ENCODE data around the gene OCA2. TPM values are rescaled to one million over a fixed set of nuclear protein-coding genes. Genes with fewer than 3 reads are reported as not detected.

The OCA2 gene
- total and polyA plus RNA-seq, 4 experiments from 2014 or later = not detected

DNA sequence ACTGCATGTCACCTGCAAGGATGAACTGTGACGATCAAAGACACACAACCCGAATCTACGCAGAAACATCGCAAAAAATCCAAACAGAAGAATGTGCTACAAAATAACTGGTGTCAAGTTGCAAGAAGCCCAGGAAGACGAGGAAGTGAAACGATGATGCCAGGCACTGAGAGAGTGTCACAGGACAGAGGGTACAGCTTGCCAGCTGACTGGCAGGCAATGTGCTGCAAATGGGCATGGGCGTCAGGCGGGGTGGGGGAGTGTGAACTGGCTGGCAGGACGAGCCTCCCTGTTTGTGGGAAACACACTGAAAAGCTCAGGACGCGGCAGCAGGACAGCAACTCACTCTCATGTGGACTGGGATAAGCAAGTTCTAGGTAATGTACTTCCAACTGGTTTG lies 28.9 kb upstream of the OCA2 start:
- Mint-ChIP-seq H3K4me3 (no peak overlapping the region), H3K4me1 (peaks cover 4 to 31% (median 5%) of the 10 kb centered on the region in 4 donors), H3K27me3 (no peaks in the 10 kb centered on the region), H3K27ac (peak overlapping the region in 2 of 7 donors; percentile 4 to 83), H3K9me3 (no peaks in the 10 kb centered on the region), H3K36me3 (peaks cover 33 to 47% of the 10 kb centered on the region in 2 donors)
- no peaks in the 10 kb centered on the region for H3K27me3 ChIP-seq (ENCODE audit: insufficient read depth, low read length)
- peaks cover 5% of the 10 kb centered on the region for H3K36me3 ChIP-seq (ENCODE audit: insufficient read depth, low read length)
- no peak overlapping the region for H3K27ac ChIP-seq (ENCODE audit: low read depth, low read length)
- intact Hi-C loops (cut with micrococcal nuclease) = no loop called here
- ChIA-PET POLR2A (ENCODE audit: partially characterized antibody) (interaction anchor here (0.6 to 5.1 kb wide), 2 partner anchors 9 to 810 kb away, joined by 3 to 29 read pairs; no protein-coding TSS in a partner anchor), CTCF (ENCODE audit: partially characterized antibody) (interaction anchor here (0.7 to 5.3 kb wide), 5 partner anchors 10 to 80 kb away, joined by 3 to 37 read pairs (median 31); no protein-coding TSS in a partner anchor)
- DNase-seq = no peak
- no peaks in the 10 kb centered on the region for H3K4me1 ChIP-seq (ENCODE audit: insufficient read depth, low read length)
- H3K4me3 ChIP-seq (ENCODE audit: low read length in 2 of 2) = no peak overlapping the region
- no peaks in the 10 kb centered on the region for H3K9me3 ChIP-seq (ENCODE audit: control insufficient read depth in 1 of 2, low read length in 2 of 2)

DNA sequence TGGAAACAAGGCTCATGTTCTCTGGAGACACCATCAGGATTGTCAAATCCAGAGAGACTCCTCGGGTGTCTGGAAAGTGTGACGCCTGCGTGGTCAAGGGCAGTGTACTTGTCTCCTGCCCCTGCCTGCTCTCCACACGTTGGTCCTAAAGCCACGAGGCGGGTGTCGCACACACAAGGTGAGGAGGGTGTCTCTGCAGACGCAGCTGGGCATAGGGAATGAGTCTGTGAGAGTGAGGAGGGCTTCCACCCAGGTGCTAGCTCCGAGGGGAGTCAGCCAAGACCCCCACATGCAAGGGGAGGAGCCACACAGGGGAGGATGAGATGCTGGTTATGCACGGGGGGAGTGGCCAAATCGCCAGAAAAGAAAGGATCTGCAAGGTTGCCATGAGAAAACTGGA lies 27.9 kb upstream of the OCA2 start:
- POLR2A ChIA-PET (ENCODE audit: partially characterized antibody) = interaction anchor here (1.6 to 5.1 kb wide), 2 partner anchors 10 to 80 kb away, joined by 3 to 29 read pairs; no protein-coding TSS in a partner anchor
- DNase-seq = no peak
- no peak overlapping the region for H3K4me3 ChIP-seq (ENCODE audit: low read length in 2 of 2)
- Mint-ChIP-seq H3K27ac (peak overlapping the region in 1 of 7 donors; percentile 17), H3K27me3 (no peaks in the 10 kb centered on the region), H3K4me1 (peaks cover 2 to 21% (median 5%) of the 10 kb centered on the region in 4 donors), H3K4me3 (no peak overlapping the region), H3K36me3 (peaks cover 33 to 43% of the 10 kb centered on the region in 2 donors), H3K9me3 (no peaks in the 10 kb centered on the region)
- H3K27me3 ChIP-seq (ENCODE audit: insufficient read depth, low read length) = no peaks in the 10 kb centered on the region
- H3K36me3 ChIP-seq (ENCODE audit: insufficient read depth, low read length) = peaks cover 5% of the 10 kb centered on the region
- H3K27ac ChIP-seq (ENCODE audit: low read depth, low read length) = no peak overlapping the region
- H3K9me3 ChIP-seq (ENCODE audit: control insufficient read depth in 1 of 2, low read length in 2 of 2) = no peaks in the 10 kb centered on the region
- CTCF ChIA-PET (ENCODE audit: partially characterized antibody) = interaction anchor here (1.3 to 7.0 kb wide), 18 partner anchors 9 to 89 kb away, joined by 4 to 68 read pairs (median 12); partner anchors contain the start of gene OCA2
- intact Hi-C loops (cut with micrococcal nuclease) = no loop called here
- H3K4me1 ChIP-seq (ENCODE audit: insufficient read depth, low read length) = no peaks in the 10 kb centered on the region

DNA sequence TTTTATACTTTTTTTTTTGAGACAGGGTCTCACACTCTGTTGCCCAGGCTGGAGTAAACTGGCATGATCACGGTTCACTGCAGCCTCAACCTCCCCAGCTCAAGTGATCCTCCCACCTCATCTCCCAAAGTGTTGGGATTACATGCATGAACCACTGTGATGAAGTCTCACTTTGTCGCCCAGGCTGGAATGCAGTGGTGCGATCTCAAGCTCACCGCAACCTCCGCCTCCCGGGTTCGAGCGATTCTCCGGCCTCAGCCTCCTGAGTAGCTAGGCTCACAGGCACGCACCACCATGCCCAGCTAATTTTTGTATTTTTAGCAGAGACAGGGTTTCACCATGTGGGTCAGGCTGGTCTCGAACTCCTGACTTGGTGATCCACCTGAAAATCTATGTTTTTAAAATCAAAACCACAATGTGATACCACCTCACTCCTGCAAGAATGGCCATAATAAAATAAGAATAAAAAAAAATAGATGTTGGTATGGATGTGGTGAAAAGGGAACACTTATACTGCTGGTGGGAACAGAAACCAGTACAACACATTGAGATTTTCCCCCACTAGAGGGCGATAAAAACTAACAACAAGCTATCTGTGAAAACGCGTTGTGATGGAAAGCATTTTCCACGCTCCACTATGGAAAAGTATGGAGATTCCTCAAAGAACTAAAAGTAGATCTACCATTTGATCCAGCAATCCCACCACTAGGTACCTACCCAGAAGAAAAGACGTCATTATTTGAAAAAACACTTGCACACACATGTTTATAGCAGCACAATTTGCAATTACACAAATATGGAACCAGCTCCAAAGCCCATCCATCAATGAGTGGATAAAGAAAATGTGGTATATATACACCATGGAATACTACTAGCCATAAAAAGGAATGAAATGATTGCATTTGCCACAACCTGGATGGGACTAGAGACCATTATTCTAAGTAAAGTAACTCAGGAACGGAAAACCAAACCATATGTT lies 26.8 kb upstream of the OCA2 start:
- POLR2A ChIA-PET (ENCODE audit: partially characterized antibody) = interaction anchor here (1.0 to 5.1 kb wide), 4 partner anchors 11 to 81 kb away, joined by 3 to 29 read pairs (median 4); no protein-coding TSS in a partner anchor

DNA sequence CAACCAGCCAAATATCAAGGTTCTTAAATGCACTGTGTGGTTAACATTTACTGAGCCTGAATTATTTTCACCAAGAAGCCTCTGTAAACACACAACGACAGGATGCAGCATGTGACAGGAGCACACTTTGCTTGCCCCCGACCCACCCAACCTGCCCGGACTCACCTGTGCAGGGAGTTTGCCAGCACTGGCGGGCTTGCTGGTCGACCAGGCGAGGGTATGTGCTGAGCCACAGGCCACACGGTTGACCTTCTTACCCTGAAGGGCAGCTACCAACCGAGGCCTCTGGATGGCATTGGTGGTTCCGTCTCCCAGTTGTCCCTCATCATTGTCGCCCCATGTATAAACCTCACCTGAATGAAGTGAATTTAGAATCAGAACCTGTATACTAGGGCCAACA lies 25.7 kb upstream of the OCA2 start:
- H3K36me3 ChIP-seq (ENCODE audit: insufficient read depth, low read length) = peaks cover 9% of the 10 kb centered on the region
- intact Hi-C loops (cut with micrococcal nuclease) = no loop called here
- no peaks in the 10 kb centered on the region for H3K27me3 Mint-ChIP-seq
- ChIA-PET CTCF (ENCODE audit: partially characterized antibody) (interaction anchor here (0.9 to 7.0 kb wide), 12 partner anchors 13 to 83 kb away, joined by 3 to 68 read pairs (median 12); partner anchors contain the start of gene OCA2), POLR2A (ENCODE audit: partially characterized antibody) (interaction anchor here (5.1 kb wide), 1 partner anchor 12 kb away, joined by 29 read pairs; no protein-coding TSS in a partner anchor)
- H3K27me3 ChIP-seq (ENCODE audit: insufficient read depth, low read length) = no peaks in the 10 kb centered on the region
- H3K27ac Mint-ChIP-seq = no peak overlapping the region
- peaks cover 36 to 49% of the 10 kb centered on the region in 2 donors for H3K36me3 Mint-ChIP-seq
- no peak for DNase-seq
- no peak overlapping the region for H3K4me3 ChIP-seq (ENCODE audit: low read length in 2 of 2)
- no peak overlapping the region for H3K4me3 Mint-ChIP-seq
- no peaks in the 10 kb centered on the region for H3K9me3 Mint-ChIP-seq
- H3K4me1 Mint-ChIP-seq = peaks cover 2 to 22% (median 5%) of the 10 kb centered on the region in 4 donors
- no peaks in the 10 kb centered on the region for H3K4me1 ChIP-seq (ENCODE audit: insufficient read depth, low read length)
- H3K27ac ChIP-seq (ENCODE audit: low read depth, low read length) = no peak overlapping the region
- no peaks in the 10 kb centered on the region for H3K9me3 ChIP-seq (ENCODE audit: control insufficient read depth in 1 of 2, low read length in 2 of 2)

More for the DNA sequence above, 26.8 kb upstream of the OCA2 start:
- peaks cover 10% of the 10 kb centered on the region for H3K36me3 ChIP-seq (ENCODE audit: insufficient read depth, low read length)
- intact Hi-C loops (cut with micrococcal nuclease) = no loop called here
- Mint-ChIP-seq H3K27ac (no peak overlapping the region), H3K9me3 (no peaks in the 10 kb centered on the region), H3K36me3 (peaks cover 30 to 45% of the 10 kb centered on the region in 2 donors), H3K4me1 (peaks cover 2 to 25% (median 5%) of the 10 kb centered on the region in 4 donors), H3K4me3 (peak overlapping the region in 1 of 8 donors; percentile 46), H3K27me3 (no peaks in the 10 kb centered on the region)
- no peaks in the 10 kb centered on the region for H3K4me1 ChIP-seq (ENCODE audit: insufficient read depth, low read length)
- H3K27me3 ChIP-seq (ENCODE audit: insufficient read depth, low read length) = no peaks in the 10 kb centered on the region
- DNase-seq = peak in 4 of 5 donors; percentile 30 to 57 (median 44)
- no peaks in the 10 kb centered on the region for H3K9me3 ChIP-seq (ENCODE audit: control insufficient read depth in 1 of 2, low read length in 2 of 2)
- CTCF ChIA-PET (ENCODE audit: partially characterized antibody) = interaction anchor here (0.6 to 7.0 kb wide), 34 partner anchors 10 to 119 kb away, joined by 3 to 68 read pairs (median 6); partner anchors contain the start of gene OCA2
- H3K4me3 ChIP-seq (ENCODE audit: low read length in 2 of 2) = no peak overlapping the region
- no peak overlapping the region for H3K27ac ChIP-seq (ENCODE audit: low read depth, low read length)

DNA sequence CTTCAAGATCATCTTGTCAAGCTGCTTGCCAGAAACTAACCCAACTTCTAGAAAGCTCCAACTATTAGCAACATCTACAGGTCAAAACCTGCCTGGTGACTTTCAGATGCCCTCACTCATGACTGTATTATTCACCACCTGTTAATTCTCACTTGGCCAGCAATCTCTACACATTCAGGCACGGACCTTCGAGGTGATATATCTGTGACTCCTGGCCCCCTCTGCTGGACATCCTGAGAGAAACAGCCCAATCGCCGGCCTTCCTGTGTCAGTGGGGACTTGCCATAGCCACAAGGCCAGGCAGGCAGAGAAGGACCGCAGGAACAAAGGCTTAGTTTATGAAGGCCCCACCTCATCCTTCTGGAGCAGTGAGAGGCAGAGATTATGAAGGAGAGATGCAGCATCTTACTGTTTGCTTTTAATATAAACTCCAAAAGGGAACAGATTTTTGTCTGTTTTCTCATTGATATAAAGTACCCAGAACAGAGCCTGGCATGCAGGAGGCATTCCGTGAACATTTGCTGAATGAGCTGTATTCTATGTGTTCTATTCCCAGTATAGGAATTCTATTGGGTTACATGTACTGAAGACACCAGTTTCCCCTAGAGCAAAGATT lies 24.4 kb upstream of the OCA2 start:
- peaks cover 2 to 14% (median 5%) of the 10 kb centered on the region in 4 donors for H3K4me1 Mint-ChIP-seq
- peaks cover 32 to 50% of the 10 kb centered on the region in 2 donors for H3K36me3 Mint-ChIP-seq
- intact Hi-C loops (cut with micrococcal nuclease) = loop anchor here (1.0 kb wide), 1 partner anchor 37 kb away; no protein-coding TSS in a partner anchor
- H3K4me3 ChIP-seq (ENCODE audit: low read length in 2 of 2) = no peak overlapping the region
- no peaks in the 10 kb centered on the region for H3K9me3 ChIP-seq (ENCODE audit: control insufficient read depth in 1 of 2, low read length in 2 of 2)
- peak in 3 of 5 donors; percentile 20 to 39 (median 21) for DNase-seq
- no peaks in the 10 kb centered on the region for H3K9me3 Mint-ChIP-seq
- no peaks in the 10 kb centered on the region for H3K27me3 Mint-ChIP-seq
- POLR2A ChIA-PET (ENCODE audit: partially characterized antibody) = interaction anchor here (1.8 to 5.1 kb wide), 2 partner anchors 13 to 27 kb away, joined by 7 to 29 read pairs; no protein-coding TSS in a partner anchor
- no peak overlapping the region for H3K4me3 Mint-ChIP-seq
- no peaks in the 10 kb centered on the region for H3K4me1 ChIP-seq (ENCODE audit: insufficient read depth, low read length)
- CTCF ChIA-PET (ENCODE audit: partially characterized antibody) = interaction anchor here (0.6 to 7.0 kb wide), 19 partner anchors 9 to 137 kb away, joined by 3 to 68 read pairs (median 5); partner anchors contain the start of gene OCA2
- H3K27me3 ChIP-seq (ENCODE audit: insufficient read depth, low read length) = no peaks in the 10 kb centered on the region
- peak overlapping the region in 1 of 7 donors; percentile 88 for H3K27ac Mint-ChIP-seq
- no peak overlapping the region for H3K27ac ChIP-seq (ENCODE audit: low read depth, low read length)
- peaks cover 9% of the 10 kb centered on the region for H3K36me3 ChIP-seq (ENCODE audit: insufficient read depth, low read length)

DNA sequence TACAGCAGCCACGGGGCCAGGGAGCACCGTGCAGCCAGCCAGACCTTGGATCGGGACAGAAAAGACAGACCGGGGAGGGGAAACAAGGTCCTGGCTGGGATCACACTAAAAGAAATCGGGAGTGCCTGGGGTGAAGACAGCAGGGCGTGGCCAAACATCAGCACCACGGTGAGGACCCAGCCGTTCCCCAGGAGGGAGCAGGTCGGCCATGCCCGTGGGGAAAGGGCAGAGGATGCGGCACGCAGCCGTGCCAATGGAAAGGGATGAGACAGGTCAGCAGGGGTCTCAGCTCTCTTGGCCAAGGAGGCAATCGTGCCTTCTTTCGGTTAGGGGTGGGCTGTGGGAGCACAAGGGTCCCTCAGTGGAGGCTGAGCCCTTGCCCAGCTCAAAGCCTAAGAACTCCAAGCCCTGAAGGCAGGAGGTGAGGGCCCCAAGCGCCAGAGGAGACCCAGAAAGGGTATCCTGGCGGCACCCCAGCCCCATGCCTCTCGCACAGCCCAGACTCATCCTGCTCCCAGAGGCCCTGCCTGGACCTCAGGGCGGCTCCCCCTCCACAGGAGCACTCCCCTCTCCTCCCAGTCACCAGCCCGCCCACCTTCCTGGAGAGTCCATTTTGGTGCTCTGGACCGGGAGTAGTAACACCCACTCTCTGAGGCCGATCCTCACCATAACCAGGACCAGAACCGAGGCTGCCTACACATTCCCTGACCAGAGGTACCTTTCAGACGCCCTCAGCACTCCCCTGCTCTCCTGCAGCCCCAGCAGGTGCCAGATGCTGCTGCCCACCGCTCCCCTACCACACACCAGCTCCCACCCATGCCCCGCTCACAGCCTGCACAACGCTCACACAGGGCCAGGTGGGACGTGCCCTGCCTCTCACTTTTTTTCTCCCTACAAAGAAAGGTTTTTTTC lies 23.2 kb upstream of the OCA2 start:
- ChIA-PET CTCF (ENCODE audit: partially characterized antibody) (interaction anchor here (1.5 to 7.0 kb wide), 7 partner anchors 13 to 82 kb away, joined by 4 to 68 read pairs (median 13); partner anchors contain the start of gene OCA2), POLR2A (ENCODE audit: partially characterized antibody) (no interaction called here)
- Mint-ChIP-seq H3K4me3 (no peak overlapping the region), H3K27ac (no peak overlapping the region), H3K36me3 (peaks cover 37 to 51% of the 10 kb centered on the region in 2 donors), H3K4me1 (peaks cover 2 to 14% (median 5%) of the 10 kb centered on the region in 4 donors), H3K9me3 (peaks cover 0 to 1% (median 0%) of the 10 kb centered on the region in 8 donors), H3K27me3 (no peaks in the 10 kb centered on the region)
- intact Hi-C loops (cut with micrococcal nuclease) = no loop called here
- peaks cover 13% of the 10 kb centered on the region for H3K36me3 ChIP-seq (ENCODE audit: insufficient read depth, low read length)
- DNase-seq = no peak
- no peaks in the 10 kb centered on the region for H3K9me3 ChIP-seq (ENCODE audit: control insufficient read depth in 1 of 2, low read length in 2 of 2)
- H3K4me1 ChIP-seq (ENCODE audit: insufficient read depth, low read length) = no peaks in the 10 kb centered on the region
- H3K27ac ChIP-seq (ENCODE audit: low read depth, low read length) = no peak overlapping the region
- no peaks in the 10 kb centered on the region for H3K27me3 ChIP-seq (ENCODE audit: insufficient read depth, low read length)
- no peak overlapping the region for H3K4me3 ChIP-seq (ENCODE audit: low read length in 2 of 2)
